HG02678 (cell line): Measurements from ENCODE around the gene SUPT3H.

Source experiments
- ATAC-seq: cut with Tn5 transposase; IDR thresholded peaks from one replicate; pipeline ENCODE4 v1.9.1; 2021; ENCODE audit warnings: mild to moderate bottlenecking, moderate library complexity; ENCODE audit not compliant: unreplicated experiment

SUPT3H gene

GRCh38 chr6:44808148-44808547 is 569.6 kb downstream of the SUPT3H start:
- ATAC-seq: no peak

GRCh38 chr6:44806656-44807055 is 571.1 kb downstream of the SUPT3H start:
- no peak for ATAC-seq

GRCh38 chr6:44805238-44805846 is 572.4 kb downstream of the SUPT3H start:
- no peak for ATAC-seq

- ATAC-seq: no peak
These were observed 573.1 kb downstream of the SUPT3H start for GRCh38 chr6:44804546-44805159.

GRCh38 chr6:44804016-44804415 is 573.7 kb downstream of the SUPT3H start:
- ATAC-seq: no peak

GRCh38 chr6:44800784-44801592 is 576.7 kb downstream of the SUPT3H start:
- ATAC-seq: no peak

GRCh38 chr6:44800171-44800783 is 577.5 kb downstream of the SUPT3H start:
- no peak for ATAC-seq

- ATAC-seq: no peak
These were observed 580.0 kb downstream of the SUPT3H start for GRCh38 chr6:44797746-44798145.

GRCh38 chr6:44795326-44795725 is 582.4 kb downstream of the SUPT3H start:
- no peak for ATAC-seq

GRCh38 chr6:44789806-44790205 is 587.9 kb downstream of the SUPT3H start:
- no peak for ATAC-seq

GRCh38 chr6:44789061-44789460 is 588.7 kb downstream of the SUPT3H start:
- no peak for ATAC-seq

GRCh38 chr6:44788387-44788981 is 589.2 kb downstream of the SUPT3H start:
- no peak for ATAC-seq

GRCh38 chr6:44787254-44787834 is 590.4 kb downstream of the SUPT3H start:
- no peak for ATAC-seq

- no peak for ATAC-seq
These were observed 592.6 kb downstream of the SUPT3H start for GRCh38 chr6:44785130-44785529.

GRCh38 chr6:44784195-44784594 is 593.5 kb downstream of the SUPT3H start:
- no peak for ATAC-seq

GRCh38 chr6:44782892-44783291 is 594.8 kb downstream of the SUPT3H start:
- ATAC-seq: no peak

- no peak for ATAC-seq
These were observed 595.7 kb downstream of the SUPT3H start for GRCh38 chr6:44781912-44782597.

- no peak for ATAC-seq
These were observed 597.6 kb downstream of the SUPT3H start for GRCh38 chr6:44780161-44780560.

- ATAC-seq: peak; percentile 65
These were observed 598.5 kb downstream of the SUPT3H start for GRCh38 chr6:44779130-44779826.
